ENCODE results near the gene KRTAP10-9.

GRCh38 chr21:44611551-44611950, 15.3 kb upstream of the KRTAP10-9 start:
- TF ChIP-seq, protein P1, sequence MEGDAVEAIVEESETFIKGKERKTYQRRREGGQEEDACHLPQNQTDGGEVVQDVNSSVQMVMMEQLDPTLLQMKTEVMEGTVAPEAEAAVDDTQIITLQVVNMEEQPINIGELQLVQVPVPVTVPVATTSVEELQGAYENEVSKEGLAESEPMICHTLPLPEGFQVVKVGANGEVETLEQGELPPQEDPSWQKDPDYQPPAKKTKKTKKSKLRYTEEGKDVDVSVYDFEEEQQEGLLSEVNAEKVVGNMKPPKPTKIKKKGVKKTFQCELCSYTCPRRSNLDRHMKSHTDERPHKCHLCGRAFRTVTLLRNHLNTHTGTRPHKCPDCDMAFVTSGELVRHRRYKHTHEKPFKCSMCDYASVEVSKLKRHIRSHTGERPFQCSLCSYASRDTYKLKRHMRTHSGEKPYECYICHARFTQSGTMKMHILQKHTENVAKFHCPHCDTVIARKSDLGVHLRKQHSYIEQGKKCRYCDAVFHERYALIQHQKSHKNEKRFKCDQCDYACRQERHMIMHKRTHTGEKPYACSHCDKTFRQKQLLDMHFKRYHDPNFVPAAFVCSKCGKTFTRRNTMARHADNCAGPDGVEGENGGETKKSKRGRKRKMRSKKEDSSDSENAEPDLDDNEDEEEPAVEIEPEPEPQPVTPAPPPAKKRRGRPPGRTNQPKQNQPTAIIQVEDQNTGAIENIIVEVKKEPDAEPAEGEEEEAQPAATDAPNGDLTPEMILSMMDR (conservative IDR thresholded peaks at IDR 0.05), result no peak
- TF ChIP-seq ZFX (IDR thresholded peaks at IDR 0.05), result no peak
